GM23338 (cell line): Measurements from ENCODE around the gene TRHDE. TPM values are rescaled to one million over a fixed set of nuclear protein-coding genes. Genes with fewer than 3 reads are reported as not detected.

Experiments
- ATAC-seq: fragments of 200-7000 bp; cut with Tn5 transposase; 3 replicates; pipeline ENCODE4 v1.9.1; 2020
- DNase-seq: peaks from one replicate; pipeline ENCODE4 v3.0.0-alpha.2; 2015; ENCODE audit warnings: low spot score
- H2AFZ ChIP-seq: fragments of 200-600 bp; sonication (generic); 2 replicates; pipeline ENCODE4 v1.8.0; 2016; ENCODE audit warnings: antibody characterized with exemption, mild to moderate bottlenecking, moderate library complexity
- H3F3A ChIP-seq: fragments of 200-600 bp; sonication (generic); replicated peaks from 2 replicates; pipeline ENCODE4 v1.8.0; 2017; ENCODE audit warnings: antibody characterized with exemption, mixed run types, low read depth
- H3K27ac ChIP-seq: fragments of 200-600 bp; sonication (generic); 2 replicates; pipeline ENCODE4 v1.6.1; 2016; ENCODE audit warnings: low read depth
- H3K27me3 ChIP-seq: fragments of 200-600 bp; sonication (generic); 2 replicates; pipeline ENCODE4 v1.8.0; 2016; ENCODE audit warnings: mild to moderate bottlenecking, mixed run types, moderate library complexity; ENCODE audit not compliant: insufficient read depth
- H3K36me3 ChIP-seq: fragments of 200-600 bp; sonication (generic); 2 replicates; pipeline ENCODE4 v1.8.0; 2016; ENCODE audit warnings: mild to moderate bottlenecking; ENCODE audit not compliant: insufficient read depth
- H3K4me1 ChIP-seq: fragments of 200-600 bp; sonication (generic); 2 replicates; pipeline ENCODE4 v1.8.0; 2016; ENCODE audit warnings: mild to moderate bottlenecking, moderate library complexity; ENCODE audit not compliant: insufficient read depth
- H3K4me2 ChIP-seq: fragments of 200-600 bp; sonication (generic); 2 replicates; pipeline ENCODE4 v1.7.1; 2017; ENCODE audit warnings: mixed run types
- H3K4me3 ChIP-seq: fragments of 200-600 bp; sonication (generic); 2 replicates; pipeline ENCODE4 v1.6.1; 2016; ENCODE audit warnings: mixed run types
- H3K79me2 ChIP-seq: fragments of 200-600 bp; sonication (generic); replicated peaks from 2 replicates; pipeline ENCODE4 v1.8.0; 2017; ENCODE audit warnings: mild to moderate bottlenecking; ENCODE audit not compliant: insufficient read depth
- H3K9me2 ChIP-seq: fragments of 200-600 bp; sonication (generic); 2 replicates; pipeline ENCODE4 v1.8.0; 2017; ENCODE audit not compliant: insufficient read depth
- H4K20me1 ChIP-seq: fragments of 200-600 bp; sonication (generic); replicated peaks from 2 replicates; pipeline ENCODE4 v1.8.0; 2017; ENCODE audit warnings: mild to moderate bottlenecking; ENCODE audit not compliant: insufficient read depth
- H3K27ac Mint-ChIP-seq: 2 replicates; pipeline ENCODE4 v1.8.0; 2020; ENCODE audit warnings: inconsistent platforms, mild to moderate bottlenecking, moderate library complexity, mixed read lengths
- H3K27me3 Mint-ChIP-seq: 3 replicates; pipeline ENCODE4 v1.8.0; 2022; ENCODE audit warnings: low read depth, mild to moderate bottlenecking, moderate library complexity, mixed read lengths, inconsistent platforms; ENCODE audit not compliant: insufficient read depth, poor library complexity
- H3K36me3 Mint-ChIP-seq: 3 replicates; pipeline ENCODE4 v1.8.0; 2021; ENCODE audit warnings: low read depth, mild to moderate bottlenecking, inconsistent platforms, moderate library complexity, mixed read lengths
- H3K4me1 Mint-ChIP-seq: 3 replicates; pipeline ENCODE4 v1.8.0; 2020; ENCODE audit warnings: mild to moderate bottlenecking, inconsistent platforms, mixed read lengths
- H3K4me3 Mint-ChIP-seq: 3 replicates; pipeline ENCODE4 v1.8.0; 2021; ENCODE audit warnings: moderate library complexity, mild to moderate bottlenecking, inconsistent platforms, mixed read lengths
- H3K9me3 Mint-ChIP-seq: 3 replicates; pipeline ENCODE4 v1.8.0; 2020; ENCODE audit warnings: moderate library complexity, mild to moderate bottlenecking, inconsistent platforms, mixed read lengths
- CREB1 ChIP-seq: fragments of 250-450 bp; sonication (Bioruptor Pico); IDR thresholded peaks from 2 replicates; pipeline ENCODE4 v1.5.0; 2020; ENCODE audit warnings: low read depth, mild to moderate bottlenecking, moderate library complexity
- CTCF ChIP-seq, 2 experiments: fragments of 200-600 bp in 1 of 2; sonication (generic) in 1 of 2; conservative IDR thresholded peaks; 2 replicates each; pipeline versions ENCODE4 v1.5.1 to v1.6.1; 2016 to 2017; ENCODE audit warnings: antibody characterized with exemption in 2 of 2, low read depth in 2 of 2, mild to moderate bottlenecking in 2 of 2, moderate library complexity in 1 of 2
- ETS1 ChIP-seq: IDR thresholded peaks from 2 replicates; pipeline ENCODE4 v1.6.1; 2016; ENCODE audit warnings: antibody characterized with exemption
- EZH2 ChIP-seq: fragments of 200-600 bp; sonication (generic); IDR thresholded peaks from one replicate; pipeline ENCODE4 v1.8.0; 2017; ENCODE audit warnings: antibody characterized with exemption, mild to moderate bottlenecking, low read depth; ENCODE audit not compliant: unreplicated experiment
- EZH2phosphoT487 ChIP-seq: fragments of 200-600 bp; sonication (generic); IDR thresholded peaks from one replicate; pipeline ENCODE4 v1.8.1; 2018; ENCODE audit warnings: antibody characterized with exemption; ENCODE audit not compliant: unreplicated experiment
- JUNB ChIP-seq: IDR thresholded peaks from one replicate; pipeline ENCODE4 v1.6.1; 2016; ENCODE audit warnings: antibody characterized with exemption; ENCODE audit not compliant: unreplicated experiment
- NANOG ChIP-seq: IDR thresholded peaks from 2 replicates; pipeline ENCODE4 v1.6.1; 2016; ENCODE audit warnings: antibody characterized with exemption, borderline replicate concordance
- POLR2AphosphoS5 ChIP-seq: IDR thresholded peaks from 2 replicates; pipeline ENCODE4 v1.6.1; 2016; ENCODE audit warnings: antibody characterized with exemption, low read depth
- REST ChIP-seq: IDR thresholded peaks from one replicate; pipeline ENCODE4 v1.6.1; 2018; ENCODE audit warnings: antibody characterized with exemption; ENCODE audit not compliant: unreplicated experiment
- STAT1 ChIP-seq: IDR thresholded peaks from one replicate; pipeline ENCODE4 v1.6.1; 2016; ENCODE audit warnings: antibody characterized with exemption; ENCODE audit not compliant: unreplicated experiment
- ZNF114 ChIP-seq: fragments of 250-450 bp; sonication (Bioruptor Pico); IDR thresholded peaks from 2 replicates; pipeline ENCODE4 v1.5.0; 2020; ENCODE audit warnings: mild to moderate bottlenecking, moderate library complexity
- ZNF331 ChIP-seq: fragments of 250-450 bp; sonication (Bioruptor Pico); IDR thresholded peaks from 2 replicates; pipeline ENCODE4 v1.5.0; 2020; ENCODE audit warnings: low read depth, mild to moderate bottlenecking, moderate library complexity
- ZNF462 ChIP-seq: fragments of 250-450 bp; sonication (Bioruptor Pico); IDR thresholded peaks from 2 replicates; pipeline ENCODE4 v1.5.0; 2020; ENCODE audit warnings: mild to moderate bottlenecking, moderate library complexity
- polyA plus RNA-seq: library from polyadenylated mRNA; unstranded; fragments of >200 nt; fragmentation: Nextera tagmentation; extraction: Ambion mirVana; gene quantifications from 2 replicates; pipeline ENCODE4 v1.2.1, GENCODE V29; 2016
- total RNA-seq: library from RNA; depleted of rRNA; stranded (reverse); fragments of >200 nt; shearing (Covaris generic); gene quantifications from 2 replicates; pipeline ENCODE4 v1.2.3, GENCODE V29; 2014

The TRHDE gene
- total and polyA plus RNA-seq, 2 experiments from 2014 or later: 1.3 to 7.7 TPM

GRCh38 chr12:72618764-72619163 is 346.6 kb downstream of the TRHDE start:
- no peaks in the 10 kb centered on the region for H3K9me2 ChIP-seq
- H3K9me3 Mint-ChIP-seq: no peaks in the 10 kb centered on the region
- H2AFZ ChIP-seq: no peak overlapping the region
- no peak overlapping the region for H3K4me2 ChIP-seq
- H3K4me3 ChIP-seq: no peak overlapping the region
- peaks cover 3% of the 10 kb centered on the region; the same call in 1 of the 2 replicates for H3K4me1 ChIP-seq
- no peak overlapping the region for H3K27ac Mint-ChIP-seq
- no peaks in the 10 kb centered on the region for H3K27me3 ChIP-seq
- H3F3A ChIP-seq: no peaks in the 10 kb centered on the region
- H3K4me1 Mint-ChIP-seq: peaks cover 16% of the 10 kb centered on the region
- no peak overlapping the region for H3K4me3 Mint-ChIP-seq
- no peaks in the 10 kb centered on the region for H3K27me3 Mint-ChIP-seq
- ATAC-seq: no peak
- TF ChIP-seq JUNB (no peak), ZNF114 (CRISPR knock-in tag) (no peak), POLR2AphosphoS5 (no peak), CREB1 (no peak), CTCF (conservative IDR thresholded peaks at IDR 0.05; ENCODE audit: low read depth in 2 of 2) (no peak), NANOG (no peak), EZH2phosphoT487 (no peak), ZNF462 (CRISPR knock-in tag) (no peak), STAT1 (no peak), ZNF331 (CRISPR knock-in tag) (no peak), EZH2 (no peak), ETS1 (no peak), REST (no peak)
- no peak for DNase-seq
- no peaks in the 10 kb centered on the region for H3K36me3 Mint-ChIP-seq
- no peak overlapping the region for H3K27ac ChIP-seq
- no peaks in the 10 kb centered on the region for H3K79me2 ChIP-seq
- H4K20me1 ChIP-seq: no peaks in the 10 kb centered on the region
- H3K36me3 ChIP-seq: no peaks in the 10 kb centered on the region
